Limb (tissue), 2 donors: ENCODE measurements around the gene SPATA24.
"Not testable (repeated sequence)": the region's sequence is repeated elsewhere in the genome, so short reads cannot be mapped to it uniquely, and the experiment has no call there.

Experiments used
- DNase-seq, 2 donors: peaks; one replicate each; pipeline ENCODE4 v3.0.0-alpha.2; 2016; ENCODE audit errors: extremely low spot score in 2 of 2

Gene SPATA24

DNA sequence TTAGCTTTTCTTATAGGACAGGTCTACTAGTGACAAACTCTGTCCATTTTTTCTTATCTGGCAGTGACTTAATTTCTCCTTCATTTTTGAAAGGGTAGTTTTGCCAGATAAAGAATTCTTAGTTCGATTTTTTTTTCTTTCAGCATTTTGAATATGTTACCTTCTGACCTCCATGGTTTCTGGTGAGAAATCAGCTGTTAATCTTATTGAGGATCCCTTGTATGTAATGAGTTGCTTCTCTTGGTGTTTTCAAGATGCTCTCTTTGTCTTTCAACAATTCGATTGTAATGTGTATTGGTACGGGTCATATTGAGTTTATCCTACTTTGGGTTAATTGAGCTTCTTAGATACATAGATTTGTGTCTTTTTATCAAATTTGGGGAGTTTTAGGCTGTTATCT is 49.7 kb downstream of the SPATA24 start:
- no peak for DNase-seq

DNA sequence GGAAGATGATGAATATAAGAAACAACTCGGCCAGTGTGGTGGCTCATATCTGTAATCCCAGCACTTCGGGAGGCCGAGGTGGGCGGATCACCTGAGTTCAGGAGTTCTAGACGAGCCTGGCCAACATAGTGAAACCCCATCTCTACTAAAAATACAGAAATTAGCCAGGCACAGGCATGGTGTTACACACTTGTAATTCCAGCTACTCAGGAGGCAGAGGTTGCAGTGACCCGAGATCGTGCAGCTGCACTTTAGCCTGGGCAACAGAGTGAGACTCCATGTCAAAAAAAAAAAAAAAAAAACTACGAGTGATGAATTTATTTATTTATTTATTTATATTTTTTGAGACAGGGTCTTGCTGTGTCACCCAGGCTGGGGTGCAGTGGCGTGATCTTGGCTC is 56.0 kb downstream of the SPATA24 start:
- DNase-seq, result not testable (repeated sequence)
